ENCODE measurements around the gene ZDHHC14.

- TF ChIP-seq CEBPB (IDR thresholded peaks at IDR 0.05) (no peak), EP300 (IDR thresholded peaks at IDR 0.05; ENCODE audit: borderline replicate concordance) (no peak), USF1 (IDR thresholded peaks at IDR 0.05) (no peak), MAX (IDR thresholded peaks at IDR 0.05) (no peak), NFIC (IDR thresholded peaks at IDR 0.05) (no peak), CREB1 (IDR thresholded peaks at IDR 0.05; ENCODE audit: low read depth) (no peak), RAD21 (IDR thresholded peaks at IDR 0.05; ENCODE audit: low read depth) (no peak), FOXM1 (IDR thresholded peaks at IDR 0.05; ENCODE audit: borderline replicate concordance, low read depth) (no peak), REST (IDR thresholded peaks at IDR 0.05; ENCODE audit: low read depth) (no peak)
Measured at GRCh38 chr6:157673596-157673995, 292.6 kb downstream of the ZDHHC14 start.
